Activated CD4-positive, alpha-beta memory T cell treated with anti-CD3 and anti-CD28 coated beads for 36 hours (primary cell): ENCODE measurements around the gene PACC1. TPM values are rescaled to one million over a fixed set of nuclear protein-coding genes. Genes with fewer than 3 reads are reported as not detected.

Experiments
- CTCF ChIA-PET: fragments of 350-600 bp; sonication (Branson Sonifier 250); formaldehyde crosslinking; loops from one replicate; lab custom pipeline; 2021; ENCODE audit warnings: antibody characterized with exemption, inconsistent platforms; lab: Charles Lee
- POLR2A ChIA-PET: fragments of 350-600 bp; sonication (Branson Sonifier 250); formaldehyde crosslinking; loops from one replicate; lab custom pipeline; 2021; ENCODE audit warnings: antibody characterized with exemption; lab: Charles Lee
- DNase-seq: peaks from one replicate; pipeline ENCODE4 v3.0.0-alpha.2; 2020
- H3K27ac Mint-ChIP-seq: one replicate; pipeline ENCODE4 v1.8.0; 2021; ENCODE audit warnings: mixed read lengths
- H3K27me3 Mint-ChIP-seq: one replicate; pipeline ENCODE4 v1.8.0; 2021; ENCODE audit warnings: mixed read lengths
- H3K36me3 Mint-ChIP-seq: one replicate; pipeline ENCODE4 v1.8.0; 2021; ENCODE audit warnings: mixed read lengths
- H3K4me1 Mint-ChIP-seq: one replicate; pipeline ENCODE4 v1.8.0; 2021; ENCODE audit warnings: low read depth, mixed read lengths
- H3K4me3 Mint-ChIP-seq: one replicate; pipeline ENCODE4 v1.8.0; 2021; ENCODE audit warnings: mild to moderate bottlenecking, mixed read lengths
- H3K9me3 Mint-ChIP-seq: one replicate; pipeline ENCODE4 v1.8.0; 2021; ENCODE audit warnings: mixed read lengths
- intact Hi-C: fragments of 100-400 bp; cut with micrococcal nuclease; formaldehyde crosslinking; loops from one replicate; pipeline ENCODE4 v1.15.1; 2023
- total RNA-seq, 2 experiments: library from RNA; stranded (reverse); gene quantifications; one replicate each; pipeline ENCODE4 v1.2.3, GENCODE V29; 2021

PACC1 gene
- total RNA-seq, 2 experiments from 2014 or later: 9.6 to 10.0 TPM

DNA sequence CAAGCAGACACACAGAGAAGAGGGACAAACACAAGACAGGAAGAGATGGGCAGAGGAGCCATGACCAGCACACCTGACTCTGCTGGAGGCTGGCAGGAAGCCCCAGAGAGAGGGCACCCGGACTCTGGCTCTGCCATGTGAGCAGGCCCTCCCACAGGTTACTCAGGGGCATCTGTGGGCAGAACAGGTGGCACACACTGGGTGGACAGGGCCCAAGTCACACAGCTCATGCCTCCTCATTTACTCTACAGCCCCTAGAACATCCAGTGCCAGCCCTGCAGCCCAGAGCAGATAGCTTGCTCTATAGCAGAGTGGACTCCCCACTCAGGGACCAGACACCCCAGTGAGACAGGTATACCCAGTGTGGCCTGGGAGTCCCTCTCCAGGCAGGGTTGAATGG, 28.7 kb downstream of the PACC1 start:
- ChIA-PET CTCF (interaction anchor here (1.6 kb wide), 1 partner anchor 315 kb away, joined by 3 read pairs; no protein-coding TSS in a partner anchor), POLR2A (no interaction called here)
- Mint-ChIP-seq H3K9me3 (peaks cover 10% of the 10 kb centered on the region), H3K4me1 (no peaks in the 10 kb centered on the region), H3K4me3 (no peak overlapping the region), H3K36me3 (peaks cover 36% of the 10 kb centered on the region), H3K27me3 (no peaks in the 10 kb centered on the region), H3K27ac (no peak overlapping the region)
- intact Hi-C loops: no loop called here
- no peak for DNase-seq

DNA sequence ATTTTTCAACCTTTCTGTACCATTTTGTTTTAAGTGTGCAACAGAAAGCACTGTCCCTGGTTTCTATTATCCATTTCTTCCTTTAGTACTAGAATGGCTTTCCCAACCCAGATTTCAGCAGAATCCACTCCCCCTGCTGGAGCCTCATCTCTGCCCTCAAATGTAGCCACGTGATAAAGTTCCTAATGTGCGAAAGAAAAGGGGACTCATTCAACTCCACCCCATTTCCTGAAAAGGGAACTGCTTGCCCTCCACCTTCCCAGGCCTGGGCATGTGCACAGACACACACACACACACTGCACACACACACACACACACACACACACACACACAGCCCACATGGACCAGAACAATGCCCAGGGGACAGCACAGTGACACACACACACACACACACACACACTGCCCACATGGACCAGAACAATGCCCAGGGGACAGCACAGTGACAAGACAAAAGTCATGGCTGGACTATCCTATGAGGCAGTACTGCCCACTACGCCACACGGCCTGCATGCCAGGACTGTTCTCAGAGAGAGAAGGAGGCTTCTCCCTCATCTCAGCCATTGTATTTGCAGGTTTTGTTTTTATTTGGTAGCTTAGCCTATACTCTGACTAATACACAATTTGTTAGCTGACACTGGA, 33.2 kb downstream of the PACC1 start:
- Mint-ChIP-seq H3K4me3 (no peak overlapping the region), H3K27me3 (no peaks in the 10 kb centered on the region), H3K4me1 (no peaks in the 10 kb centered on the region), H3K9me3 (no peaks in the 10 kb centered on the region), H3K36me3 (peaks cover 33% of the 10 kb centered on the region), H3K27ac (no peak overlapping the region)
- ChIA-PET CTCF (interaction anchor here (1.1 to 2.7 kb wide), 3 partner anchors 15 to 75 kb away, joined by 3 to 8 read pairs (median 7); no protein-coding TSS in a partner anchor), POLR2A (no interaction called here)
- no peak for DNase-seq
- intact Hi-C loops: no loop called here

DNA sequence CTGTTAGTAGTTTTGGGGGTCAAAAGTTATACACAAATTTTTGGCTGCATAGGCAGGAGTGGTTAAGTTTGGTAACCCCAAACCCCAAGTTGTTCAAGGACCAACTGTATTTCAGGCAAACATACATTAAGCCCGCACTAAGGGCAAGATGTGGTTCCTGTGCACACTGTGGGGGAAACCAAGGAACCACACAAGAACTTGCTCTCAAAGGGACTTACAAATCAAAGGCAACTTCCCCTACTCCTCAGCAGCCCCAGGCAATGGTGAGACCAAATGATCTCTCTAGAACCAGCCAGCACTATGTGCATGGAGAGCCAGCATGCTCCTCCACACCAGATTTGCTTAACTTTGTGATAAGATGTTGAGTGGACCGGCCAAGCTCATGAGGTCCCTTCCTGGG, 35.3 kb downstream of the PACC1 start:
- no peaks in the 10 kb centered on the region for H3K9me3 Mint-ChIP-seq
- intact Hi-C loops: no loop called here
- no peaks in the 10 kb centered on the region for H3K4me1 Mint-ChIP-seq
- CTCF ChIA-PET: interaction anchor here (1.4 to 2.4 kb wide), 2 partner anchors 11 to 77 kb away, joined by 4 to 8 read pairs; no protein-coding TSS in a partner anchor
- POLR2A ChIA-PET: no interaction called here
- H3K27ac Mint-ChIP-seq: no peak overlapping the region
- no peak for DNase-seq
- peaks cover 25% of the 10 kb centered on the region for H3K36me3 Mint-ChIP-seq
- H3K4me3 Mint-ChIP-seq: no peak overlapping the region
- H3K27me3 Mint-ChIP-seq: no peaks in the 10 kb centered on the region

DNA sequence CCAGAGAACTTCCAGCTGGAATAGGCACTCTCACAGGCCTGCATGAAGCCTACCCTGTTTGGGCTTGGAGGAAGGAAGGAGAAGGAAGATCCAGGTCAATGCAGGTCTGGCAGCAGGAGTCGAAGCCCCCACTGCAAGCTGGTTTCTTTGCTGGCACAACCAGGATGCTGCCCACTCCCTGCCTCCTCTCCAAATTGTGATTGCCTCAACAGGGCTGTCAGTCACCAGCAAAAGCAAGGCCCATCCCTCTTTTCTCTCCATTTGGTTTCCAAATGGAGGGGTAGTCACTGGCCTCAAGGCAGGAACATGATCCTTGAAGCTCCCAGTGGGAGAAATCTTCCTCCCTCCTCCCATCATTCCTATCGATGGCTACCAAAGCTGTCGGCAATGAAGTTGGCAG, 37.0 kb downstream of the PACC1 start:
- no peaks in the 10 kb centered on the region for H3K9me3 Mint-ChIP-seq
- no peak overlapping the region for H3K4me3 Mint-ChIP-seq
- peaks cover 34% of the 10 kb centered on the region for H3K36me3 Mint-ChIP-seq
- POLR2A ChIA-PET: no interaction called here
- no peaks in the 10 kb centered on the region for H3K27me3 Mint-ChIP-seq
- intact Hi-C loops: no loop called here
- CTCF ChIA-PET: interaction anchor here (0.9 to 2.8 kb wide), 6 partner anchors 9 to 314 kb away, joined by 3 to 13 read pairs (median 6); no protein-coding TSS in a partner anchor
- no peaks in the 10 kb centered on the region for H3K4me1 Mint-ChIP-seq
- no peak for DNase-seq
- no peak overlapping the region for H3K27ac Mint-ChIP-seq

DNA sequence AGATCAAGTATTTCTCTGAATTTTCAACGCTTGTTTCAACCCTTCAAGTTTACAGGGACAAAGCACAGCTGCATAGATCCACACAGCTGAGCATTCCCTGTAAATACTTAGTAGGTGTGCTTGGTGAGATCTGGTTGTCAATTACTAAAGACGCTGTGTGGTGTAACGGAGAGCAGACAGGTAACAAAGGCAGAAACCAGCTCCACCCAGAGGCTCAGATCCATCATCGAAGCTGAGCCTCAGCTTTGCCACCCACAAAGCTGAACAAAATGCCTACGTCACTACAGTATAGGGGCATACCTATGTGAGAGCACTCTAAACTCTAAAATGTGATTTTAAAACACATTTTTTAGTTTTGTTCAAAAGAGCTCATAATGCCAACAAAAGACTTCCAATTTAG, 38.7 kb downstream of the PACC1 start:
- Mint-ChIP-seq H3K9me3 (peaks cover 4% of the 10 kb centered on the region), H3K27me3 (no peaks in the 10 kb centered on the region), H3K4me1 (no peaks in the 10 kb centered on the region), H3K36me3 (peaks cover 48% of the 10 kb centered on the region), H3K27ac (no peak overlapping the region), H3K4me3 (no peak overlapping the region)
- POLR2A ChIA-PET: no interaction called here
- intact Hi-C loops: no loop called here
- CTCF ChIA-PET: interaction anchor here (1.5 to 2.8 kb wide), 4 partner anchors 10 to 305 kb away, joined by 4 to 13 read pairs (median 9); no protein-coding TSS in a partner anchor
- no peak for DNase-seq

DNA sequence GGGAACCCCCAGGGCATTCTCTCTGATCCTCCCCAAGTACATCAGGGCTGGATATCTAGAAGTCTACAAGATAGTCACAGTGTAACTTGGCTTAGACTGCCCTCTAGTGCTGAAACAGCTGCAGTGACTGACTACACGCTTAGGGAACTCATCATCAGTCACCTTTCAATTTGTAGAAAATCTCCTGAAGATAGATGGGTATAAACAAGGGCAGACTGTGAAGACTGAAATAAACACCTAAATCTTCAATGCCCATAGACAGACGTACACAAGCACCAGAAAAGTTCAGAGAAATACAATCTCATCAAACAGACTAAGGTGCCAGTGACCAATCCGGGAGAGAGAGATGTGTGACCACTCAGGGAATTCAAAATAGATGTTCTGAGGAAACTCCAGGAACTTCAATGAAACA, 46.6 kb downstream of the PACC1 start:
- Mint-ChIP-seq H3K4me3 (no peak overlapping the region), H3K36me3 (peaks cover 51% of the 10 kb centered on the region), H3K9me3 (peaks cover 7% of the 10 kb centered on the region), H3K27me3 (no peaks in the 10 kb centered on the region), H3K27ac (peak overlapping the region; percentile 56), H3K4me1 (no peaks in the 10 kb centered on the region)
- ChIA-PET CTCF (interaction anchor here (0.6 to 6.0 kb wide), 25 partner anchors 9 to 355 kb away, joined by 3 to 100 read pairs (median 4); partner anchors contain the start of genes DTL and INTS7), POLR2A (no interaction called here)
- DNase-seq: peak; percentile 64
- intact Hi-C loops: loop anchor here (2.0 to 10.0 kb wide), 7 partner anchors 51 to 683 kb away; partner anchors contain the start of gene LPGAT1

DNA sequence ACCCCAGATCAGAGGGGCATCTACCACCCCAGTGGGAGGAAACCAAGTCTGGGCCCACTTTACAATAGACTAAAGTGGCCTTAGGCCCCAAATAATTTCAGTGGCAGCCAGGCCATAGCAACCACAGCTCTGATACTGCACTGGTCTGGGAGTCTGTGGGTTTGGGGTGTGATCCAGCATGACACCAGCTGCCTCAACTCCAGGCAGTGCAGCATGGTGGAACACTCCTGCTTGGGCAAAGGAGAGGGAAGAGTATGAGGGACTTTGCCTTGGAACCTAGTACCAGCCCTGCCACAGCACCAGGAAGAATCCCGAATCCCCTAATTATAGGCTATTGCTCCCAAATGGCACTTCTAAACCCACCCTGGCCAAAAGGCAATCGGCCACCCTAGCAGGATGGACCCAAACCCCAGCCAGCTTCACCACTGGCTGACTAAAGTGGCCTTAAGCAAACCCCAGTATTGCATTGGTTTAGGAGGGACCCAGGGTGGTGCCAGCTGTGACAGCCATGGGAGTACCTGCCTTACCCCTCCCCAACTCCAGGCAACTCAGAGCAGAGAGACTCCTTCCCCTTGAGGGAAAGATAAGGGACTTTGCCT, 47.1 kb downstream of the PACC1 start:
- Mint-ChIP-seq H3K36me3 (peaks cover 48% of the 10 kb centered on the region), H3K27ac (no peak overlapping the region)

DNA sequence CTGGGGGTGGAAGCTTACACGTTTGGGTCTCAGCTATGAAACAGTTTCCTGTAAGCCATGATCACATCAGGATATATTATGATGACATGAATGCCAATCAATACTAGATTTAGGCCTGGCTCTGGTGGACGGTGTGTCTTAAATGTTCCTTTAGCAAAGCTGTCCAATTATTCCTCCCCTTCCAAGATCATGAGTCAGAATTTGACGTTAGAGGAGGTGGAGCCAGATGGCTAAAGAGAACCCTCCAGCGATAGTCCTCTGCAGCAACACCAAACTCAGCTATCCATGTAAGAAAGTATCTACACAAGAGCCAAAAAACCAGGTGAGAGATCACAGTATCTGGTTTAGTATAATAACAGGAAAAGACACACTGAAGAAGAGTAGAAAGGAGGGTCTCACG, 47.8 kb downstream of the PACC1 start:
- H3K27me3 Mint-ChIP-seq: no peaks in the 10 kb centered on the region
- H3K9me3 Mint-ChIP-seq: peaks cover 3% of the 10 kb centered on the region
- peaks cover 42% of the 10 kb centered on the region for H3K36me3 Mint-ChIP-seq
- intact Hi-C loops: loop anchor here (1.0 to 10.0 kb wide), 6 partner anchors 50 to 682 kb away; partner anchors contain the start of gene LPGAT1
- ChIA-PET CTCF (interaction anchor here (1.1 to 6.0 kb wide), 9 partner anchors 10 to 686 kb away, joined by 3 to 100 read pairs (median 18); partner anchors contain the start of genes DTL and INTS7), POLR2A (interaction anchor here (0.9 kb wide), 1 partner anchor 76 kb away, joined by 3 read pairs; no protein-coding TSS in a partner anchor)
- no peak overlapping the region for H3K4me3 Mint-ChIP-seq
- DNase-seq: no peak
- H3K4me1 Mint-ChIP-seq: no peaks in the 10 kb centered on the region
- no peak overlapping the region for H3K27ac Mint-ChIP-seq

More for the DNA sequence above, 47.1 kb downstream of the PACC1 start:
- CTCF ChIA-PET: interaction anchor here (0.6 to 6.0 kb wide), 19 partner anchors 9 to 687 kb away, joined by 3 to 100 read pairs (median 5); partner anchors contain the start of genes DTL and INTS7
- POLR2A ChIA-PET: interaction anchor here (0.9 kb wide), 1 partner anchor 76 kb away, joined by 3 read pairs; no protein-coding TSS in a partner anchor
- intact Hi-C loops: loop anchor here (1.0 to 10.0 kb wide), 8 partner anchors 50 to 683 kb away; partner anchors contain the start of gene LPGAT1
- no peak overlapping the region for H3K4me3 Mint-ChIP-seq
- peaks cover 7% of the 10 kb centered on the region for H3K9me3 Mint-ChIP-seq
- no peaks in the 10 kb centered on the region for H3K4me1 Mint-ChIP-seq
- H3K27me3 Mint-ChIP-seq: no peaks in the 10 kb centered on the region
- DNase-seq: no peak

DNA sequence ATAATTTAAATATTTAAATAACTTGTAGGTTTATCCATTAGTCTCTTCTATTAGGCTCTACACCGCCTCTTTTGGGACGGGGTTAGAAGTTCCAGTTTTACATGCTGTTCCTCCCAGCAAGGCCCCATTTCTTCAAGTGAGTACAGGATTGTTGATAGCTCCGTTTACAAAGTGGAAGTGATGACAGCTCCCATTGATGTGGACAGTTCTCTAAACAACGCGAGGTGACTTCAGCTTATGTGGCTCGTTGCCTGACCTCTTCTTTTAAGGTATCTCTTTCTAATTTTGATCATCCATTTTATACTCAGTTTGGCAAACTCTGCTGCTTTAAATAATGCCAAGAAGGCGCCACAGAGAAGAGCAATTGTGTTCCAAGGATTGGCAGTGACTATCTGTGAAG, 49.7 kb downstream of the PACC1 start:
- Mint-ChIP-seq H3K4me1 (peaks cover 5% of the 10 kb centered on the region), H3K27ac (no peak overlapping the region), H3K27me3 (no peaks in the 10 kb centered on the region), H3K9me3 (peaks cover 3% of the 10 kb centered on the region), H3K36me3 (peaks cover 33% of the 10 kb centered on the region), H3K4me3 (no peak overlapping the region)
- ChIA-PET POLR2A (no interaction called here), CTCF (interaction anchor here (0.8 to 6.0 kb wide), 6 partner anchors 9 to 343 kb away, joined by 4 to 100 read pairs (median 42); partner anchors contain the start of genes DTL and INTS7)
- no peak for DNase-seq
- intact Hi-C loops: loop anchor here (5.0 to 10.0 kb wide), 6 partner anchors 48 to 680 kb away; partner anchors contain the start of gene LPGAT1

DNA sequence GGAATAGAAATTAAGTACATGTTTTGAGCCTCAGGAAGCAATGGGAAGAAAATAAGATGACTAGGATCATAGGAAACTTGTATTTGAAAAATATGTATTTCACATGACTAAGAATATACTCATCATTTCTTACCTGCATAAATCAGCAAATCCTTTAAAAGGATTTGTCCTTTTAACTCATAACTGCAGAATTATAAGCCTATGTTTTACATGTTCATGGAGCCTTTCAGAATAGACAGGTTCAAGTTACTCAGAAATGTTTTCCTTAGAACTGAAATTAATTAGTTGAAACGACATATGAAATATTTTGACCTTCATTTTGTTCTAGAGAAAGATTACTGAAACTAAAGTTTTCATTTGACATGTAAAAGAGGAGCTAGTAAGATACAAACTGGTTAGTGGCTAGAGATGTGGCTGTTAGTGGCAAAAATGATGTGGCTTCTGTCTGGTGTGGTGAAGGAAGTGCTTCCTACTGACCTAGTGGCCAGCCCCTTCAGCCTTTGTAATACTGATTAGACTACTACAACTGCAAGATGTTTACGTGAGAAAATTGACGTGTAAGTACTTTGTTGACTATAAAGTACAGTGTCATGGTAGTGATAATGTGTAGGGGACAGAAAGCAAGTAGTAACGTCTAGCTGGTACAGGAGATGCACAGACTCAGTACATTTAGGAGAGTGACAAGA, 54.7 kb downstream of the PACC1 start:
- Mint-ChIP-seq H3K9me3 (no peaks in the 10 kb centered on the region), H3K4me3 (no peak overlapping the region), H3K4me1 (peaks cover 21% of the 10 kb centered on the region), H3K27ac (peak overlapping the region; percentile 79), H3K36me3 (peaks cover 14% of the 10 kb centered on the region), H3K27me3 (no peaks in the 10 kb centered on the region)
- POLR2A ChIA-PET: interaction anchor here (0.9 to 1.3 kb wide), 3 partner anchors 58 to 425 kb away, joined by 4 to 5 read pairs (median 4); partner anchors contain the start of gene PPP2R5A
- CTCF ChIA-PET: interaction anchor here (1.1 to 3.1 kb wide), 4 partner anchors 8 to 325 kb away, joined by 3 to 21 read pairs (median 9); partner anchors contain the start of genes DTL and INTS7
- intact Hi-C loops: loop anchor here (2.0 to 10.0 kb wide), 7 partner anchors 65 to 675 kb away; partner anchors contain the start of genes LPGAT1 and PPP2R5A
- DNase-seq: peak; percentile 66
